ENCODE data around the gene ATG14. TPM values are rescaled to one million over a fixed set of nuclear protein-coding genes. Genes with fewer than 3 reads are reported as not detected.

Gene ATG14
- total and polyA plus RNA-seq, 2 donors (not counting 1 experiment from before 2014, with no cell fraction given): 7.2 to 15.5 TPM

GRCh38 chr14:55401751-55402150, 9.9 kb downstream of the ATG14 start:
- no peak overlapping the region for H3K4me3 ChIP-seq (ENCODE audit: control extremely low read depth in 1 of 5, extremely low read depth in 1 of 5, insufficient read depth in 1 of 5, low read depth in 2 of 5, low read length in 4 of 5)
- H3K9me3 ChIP-seq (ENCODE audit: control extremely low read depth in 1 of 3, control insufficient read depth in 2 of 3, insufficient read depth in 1 of 3, low read length in 2 of 3): no peaks in the 10 kb centered on the region
- no peak overlapping the region for H3K27ac ChIP-seq (ENCODE audit: low read length in 2 of 2)
- H3K36me3 ChIP-seq (replicated peaks in 1 of 2; ENCODE audit: control extremely low read depth in 1 of 2, control insufficient read depth in 1 of 2, extremely low read depth in 1 of 2, insufficient read depth in 2 of 2, low read length in 1 of 2): peaks cover 0 to 8% of the 10 kb centered on the region in 2 experiments
- Mint-ChIP-seq H3K27ac (no peak overlapping the region), H3K9me3 (ENCODE audit: insufficient read depth) (no peaks in the 10 kb centered on the region), H3K27me3 (no peaks in the 10 kb centered on the region), H3K4me3 (no peak overlapping the region), H3K4me1 (peaks cover 15% of the 10 kb centered on the region)
- intact Hi-C loops (cut with micrococcal nuclease): no loop called here
- H2AFZ ChIP-seq (ENCODE audit: insufficient read depth, low read depth, low read length, poor library complexity, severe bottlenecking): no peak overlapping the region
- no peaks in the 10 kb centered on the region for H3K27me3 ChIP-seq (replicated peaks in 1 of 4; ENCODE audit: control extremely low read depth in 1 of 4, control insufficient read depth in 3 of 4, insufficient read depth in 4 of 4, low read length in 3 of 4)
- ChIA-PET CTCF (no interaction called here), POLR2A (no interaction called here)
- ATAC-seq (ENCODE audit: low read depth) (no peak), DNase-seq (no peak)
- TF ChIP-seq EZH2 (IDR thresholded peaks at IDR 0.05; ENCODE audit: borderline replicate concordance, insufficient read depth, low read depth, low read length, poor library complexity, severe bottlenecking) (no peak), CTCF (IDR thresholded peaks at IDR 0.05) (no peak)
- no peaks in the 10 kb centered on the region for H3K4me1 ChIP-seq (ENCODE audit: control insufficient read depth in 2 of 2, insufficient read depth in 2 of 2, low read length in 2 of 2)
- H4K20me1 ChIP-seq (ENCODE audit: control insufficient read depth, insufficient read depth, low read length, poor library complexity, severe bottlenecking): peaks cover 50% of the 10 kb centered on the region
- no peak overlapping the region for H3K4me2 ChIP-seq (replicated peaks; ENCODE audit: low read depth, low read length, poor library complexity, severe bottlenecking)
- 100% methylated on average over 4 of the region's 6 CpGs for WGBS (ENCODE audit: insufficient coverage)
- H3K9ac ChIP-seq (ENCODE audit: low read length): no peak overlapping the region
- peaks cover 67% of the 10 kb centered on the region for H3K79me2 ChIP-seq (ENCODE audit: control insufficient read depth, insufficient read depth, low read length)

- H3K79me2 ChIP-seq (ENCODE audit: control insufficient read depth, insufficient read depth, low read length): peaks cover 48% of the 10 kb centered on the region
- ChIA-PET POLR2A (no interaction called here), CTCF (no interaction called here)
- 100% methylated on average over 1 of the region's 2 CpGs for WGBS (ENCODE audit: insufficient coverage)
- H4K20me1 ChIP-seq (ENCODE audit: control insufficient read depth, insufficient read depth, low read length, poor library complexity, severe bottlenecking): peaks cover 45% of the 10 kb centered on the region
- no peaks in the 10 kb centered on the region for H3K27me3 Mint-ChIP-seq
- no peak overlapping the region for H3K9ac ChIP-seq (ENCODE audit: low read length)
- peaks cover 0 to 15% of the 10 kb centered on the region in 2 experiments for H3K36me3 ChIP-seq (replicated peaks in 1 of 2; ENCODE audit: control extremely low read depth in 1 of 2, control insufficient read depth in 1 of 2, extremely low read depth in 1 of 2, insufficient read depth in 2 of 2, low read length in 1 of 2)
- H3K27me3 ChIP-seq (replicated peaks in 1 of 4; ENCODE audit: control extremely low read depth in 1 of 4, control insufficient read depth in 3 of 4, insufficient read depth in 4 of 4, low read length in 3 of 4): no peaks in the 10 kb centered on the region
- no peak overlapping the region for H3K4me3 ChIP-seq (ENCODE audit: control extremely low read depth in 1 of 5, extremely low read depth in 1 of 5, insufficient read depth in 1 of 5, low read depth in 2 of 5, low read length in 4 of 5)
- H3K4me1 ChIP-seq (ENCODE audit: control insufficient read depth in 2 of 2, insufficient read depth in 2 of 2, low read length in 2 of 2): no peaks in the 10 kb centered on the region
- H3K9me3 Mint-ChIP-seq (ENCODE audit: insufficient read depth): no peaks in the 10 kb centered on the region
- H3K27ac Mint-ChIP-seq: no peak overlapping the region
- DNase-seq: no peak
- peaks cover 7% of the 10 kb centered on the region for H3K4me1 Mint-ChIP-seq
- no peaks in the 10 kb centered on the region for H3K9me3 ChIP-seq (ENCODE audit: control extremely low read depth in 1 of 3, control insufficient read depth in 2 of 3, insufficient read depth in 1 of 3, low read length in 2 of 3)
- no peak overlapping the region for H2AFZ ChIP-seq (ENCODE audit: insufficient read depth, low read depth, low read length, poor library complexity, severe bottlenecking)
- H3K4me3 Mint-ChIP-seq: no peak overlapping the region
- TF ChIP-seq CTCF (IDR thresholded peaks at IDR 0.05): no peak
- no peak for TF ChIP-seq EZH2 (IDR thresholded peaks at IDR 0.05; ENCODE audit: borderline replicate concordance, insufficient read depth, low read depth, low read length, poor library complexity, severe bottlenecking)
- H3K27ac ChIP-seq (ENCODE audit: low read length in 2 of 2): no peak overlapping the region
- H3K4me2 ChIP-seq (replicated peaks; ENCODE audit: low read depth, low read length, poor library complexity, severe bottlenecking): no peak overlapping the region
- intact Hi-C loops (cut with micrococcal nuclease): no loop called here
- no peak for ATAC-seq (ENCODE audit: low read depth)
Observed at GRCh38 chr14:55399852-55400251, 11.8 kb downstream of the ATG14 start.
